T-cell (primary cell): Measurements from ENCODE around the gene SH3YL1. TPM values are rescaled to one million over a fixed set of nuclear protein-coding genes. Genes with fewer than 3 reads are reported as not detected.

Experiments used
- ATAC-seq, 4 experiments: fragments of 200-7000 bp in 3 of 4; fragments of 150-1000 bp in 1 of 4; cut with Tn5 transposase; replicated peaks in 1 of 4; 1 replicate in 3 of 4; 2 replicates in 1 of 4; pipeline ENCODE4 v1.10.0; 2021; ENCODE audit warnings: moderate library complexity in 3 of 4, mild to moderate bottlenecking in 2 of 4, moderate number of reproducible peaks in 1 of 4
- CTCF ChIA-PET, 2 donors: fragments of 300-600 bp; sonication (Branson Sonifier 250); formaldehyde crosslinking; loops; one replicate each; lab custom pipeline; 2022; ENCODE audit warnings: antibody characterized with exemption in 2 of 2; lab: Charles Lee
- POLR2A ChIA-PET, 2 donors: fragments of 300-600 bp; sonication (Branson Sonifier 250); formaldehyde crosslinking; loops; one replicate each; lab custom pipeline; 2022; ENCODE audit warnings: antibody characterized with exemption in 2 of 2; lab: Charles Lee
- DNase-seq, 35 experiments: peaks; one replicate each; pipeline versions ENCODE4 v3.0.0 to v3.0.0-alpha.2; 2013 to 2023
- H3K27ac ChIP-seq: one replicate; pipeline ENCODE4 v1.5.1; 2013; ENCODE audit warnings: low read length
- H3K27me3 ChIP-seq, 2 experiments: replicated peaks in 1 of 2; 1 replicate in 1 of 2; 2 replicates in 1 of 2; pipeline versions ENCODE4 v1.6.1 to v1.7.0; 2013; ENCODE audit warnings: low read length in 1 of 2, mixed read lengths in 1 of 2; ENCODE audit not compliant: control insufficient read depth in 2 of 2, insufficient read depth in 2 of 2; ENCODE audit errors: extremely low read depth in 1 of 2
- H3K36me3 ChIP-seq, 2 donors: 1 replicate in 1 of 2; 2 replicates in 1 of 2; pipeline versions ENCODE4 v1.6.1 to v1.7.0; 2013; ENCODE audit warnings: low read length in 1 of 2; ENCODE audit not compliant: control insufficient read depth in 2 of 2, insufficient read depth in 1 of 2; ENCODE audit errors: extremely low read depth in 1 of 2
- H3K4me1 ChIP-seq, 2 experiments: 1 replicate in 1 of 2; 2 replicates in 1 of 2; pipeline versions ENCODE4 v1.6.1 to v1.7.0; 2013; ENCODE audit warnings: low read length in 2 of 2, mixed read lengths in 1 of 2; ENCODE audit not compliant: insufficient read depth in 2 of 2, control insufficient read depth in 1 of 2; ENCODE audit errors: extremely low read depth in 1 of 2
- H3K4me3 ChIP-seq, 2 donors: 1 replicate in 1 of 2; 2 replicates in 1 of 2; pipeline versions ENCODE4 v1.5.1 to v1.7.0; 2013; ENCODE audit warnings: mild to moderate bottlenecking in 2 of 2, low read length in 1 of 2, moderate library complexity in 1 of 2; ENCODE audit not compliant: control insufficient read depth in 1 of 2; ENCODE audit errors: extremely low read depth in 1 of 2
- H3K9me3 ChIP-seq: 2 replicates; pipeline ENCODE4 v1.7.0; 2013
- H3K27ac Mint-ChIP-seq, 2 donors: one replicate each; pipeline ENCODE4 v1.8.0; 2020 to 2021; ENCODE audit warnings: mild to moderate bottlenecking in 2 of 2, mixed read lengths in 2 of 2
- H3K27me3 Mint-ChIP-seq, 2 donors: one replicate each; pipeline ENCODE4 v1.8.0; 2021 to 2022; ENCODE audit warnings: mixed read lengths in 2 of 2
- H3K36me3 Mint-ChIP-seq: one replicate; pipeline ENCODE4 v1.8.0; 2021; ENCODE audit warnings: mixed read lengths
- H3K4me1 Mint-ChIP-seq, 3 donors: one replicate each; pipeline ENCODE4 v1.8.0; 2020 to 2022; ENCODE audit warnings: mixed read lengths in 3 of 3, mild to moderate bottlenecking in 1 of 3
- H3K4me3 Mint-ChIP-seq, 3 donors: one replicate each; pipeline ENCODE4 v1.8.0; 2020 to 2022; ENCODE audit warnings: mild to moderate bottlenecking in 3 of 3, mixed read lengths in 3 of 3, moderate library complexity in 3 of 3
- H3K9me3 Mint-ChIP-seq, 3 donors: one replicate each; pipeline ENCODE4 v1.8.0; 2020 to 2022; ENCODE audit warnings: mixed read lengths in 3 of 3
- WGBS: methylation state at CpG from one replicate; pipeline ENCODE4 v1.1.5; 2013; ENCODE audit warnings: missing lambda C conversion rate; ENCODE audit not compliant: insufficient coverage; 5-methylcytosine and 5-hydroxymethylcytosine counted together
- total RNA-seq, 35 experiments: library from RNA in 6 of 35; stranded (reverse) in 6 of 35; fragments of 120-200 nt in 1 of 35; gene quantifications; one replicate each; pipeline versions ENCODE4 v1.2.1 to v1.2.4 and lab custom pipeline; 2013 to 2026

The SH3YL1 gene
- total RNA-seq, 5 donors from 2014 or later (not counting 1 experiment from before 2014, with no cell fraction given) = 54.8 to 71.4 (median 59.9) TPM

DNA sequence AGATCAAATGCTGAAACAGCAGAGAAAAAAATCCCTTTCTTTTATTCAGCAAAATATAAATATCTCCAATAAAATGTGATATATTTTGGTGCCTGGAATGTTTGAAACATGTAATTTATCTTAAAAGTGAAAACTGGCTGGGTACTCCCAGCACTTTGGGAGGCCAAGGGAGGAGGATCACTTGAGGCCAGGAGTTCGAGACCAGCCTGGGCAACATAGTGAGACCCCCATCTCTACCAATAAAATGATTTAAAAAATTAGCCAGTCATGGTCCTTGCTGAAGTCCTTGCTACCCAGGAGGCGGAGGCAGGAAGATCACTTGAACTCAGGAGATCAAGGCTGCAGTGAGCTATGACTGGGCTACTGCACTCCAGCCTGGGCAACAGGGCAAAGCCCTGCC is 8.6 kb downstream of the SH3YL1 start:
- Mint-ChIP-seq H3K27me3 (no peaks in the 10 kb centered on the region), H3K27ac (no peak overlapping the region), H3K4me1 (no peaks in the 10 kb centered on the region), H3K9me3 (peaks cover 0 to 17% (median 5%) of the 10 kb centered on the region in 3 donors), H3K4me3 (no peak overlapping the region), H3K36me3 (peaks cover 21% of the 10 kb centered on the region)
- DNase-seq = no peak
- peaks cover 2% of the 10 kb centered on the region for H3K9me3 ChIP-seq
- ChIA-PET CTCF (interaction anchor here in 1 of 2 donors (1.4 kb wide), 1 partner anchor 9 kb away, joined by 4 read pairs; no protein-coding TSS in a partner anchor), POLR2A (no interaction called here)
- H3K4me3 ChIP-seq = no peak overlapping the region
- no peak overlapping the region for H3K27ac ChIP-seq
- peaks cover 0 to 9% of the 10 kb centered on the region in 2 donors for H3K36me3 ChIP-seq
- H3K27me3 ChIP-seq = no peaks in the 10 kb centered on the region
- WGBS = 71% methylated on average over 1 of the region's 2 CpGs
- H3K4me1 ChIP-seq = no peaks in the 10 kb centered on the region
- ATAC-seq = no peak

DNA sequence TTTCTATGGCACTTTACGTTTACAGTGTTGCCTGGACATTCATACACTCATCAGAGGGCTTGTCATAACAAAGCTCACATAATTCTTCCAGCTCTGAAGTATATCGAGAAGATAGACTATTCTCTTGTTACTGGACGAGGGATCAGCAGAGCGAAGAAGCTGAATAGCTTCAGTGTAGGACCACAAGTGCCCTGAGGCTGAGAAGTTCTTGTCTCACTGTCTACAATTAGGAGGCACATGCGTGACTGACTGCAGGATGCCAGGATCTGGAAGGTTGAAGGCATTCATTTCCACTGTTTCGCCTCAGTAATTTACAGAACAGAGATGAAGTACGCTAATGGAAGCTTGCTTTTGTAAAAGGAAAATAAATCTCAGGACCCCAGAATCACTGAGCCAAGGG is 9.6 kb downstream of the SH3YL1 start:
- CTCF ChIA-PET = no interaction called here
- Histone ChIP-seq H3K4me3 (no peak overlapping the region), H3K36me3 (peaks cover 0 to 15% of the 10 kb centered on the region in 2 donors), H3K27me3 (no peaks in the 10 kb centered on the region), H3K27ac (no peak overlapping the region), H3K9me3 (peaks cover 2% of the 10 kb centered on the region), H3K4me1 (no peaks in the 10 kb centered on the region)
- Mint-ChIP-seq H3K27ac (no peak overlapping the region), H3K9me3 (peaks cover 0 to 17% (median 5%) of the 10 kb centered on the region in 3 donors), H3K36me3 (peaks cover 27% of the 10 kb centered on the region), H3K4me3 (no peak overlapping the region), H3K4me1 (no peaks in the 10 kb centered on the region), H3K27me3 (no peaks in the 10 kb centered on the region)
- no peak for DNase-seq
- no peak for ATAC-seq
- POLR2A ChIA-PET = no interaction called here
- WGBS = 98% methylated on average over 6 of the region's 7 CpGs

- POLR2A ChIA-PET = no interaction called here
- ATAC-seq (no peak), DNase-seq (no peak)
- Histone ChIP-seq H3K27me3 (no peaks in the 10 kb centered on the region), H3K36me3 (peaks cover 0 to 15% of the 10 kb centered on the region in 2 donors), H3K4me3 (no peak overlapping the region), H3K4me1 (no peaks in the 10 kb centered on the region), H3K9me3 (no peaks in the 10 kb centered on the region), H3K27ac (no peak overlapping the region)
- 91% methylated on average over 4 of the region's 8 CpGs for WGBS
- Mint-ChIP-seq H3K27ac (no peak overlapping the region), H3K27me3 (no peaks in the 10 kb centered on the region), H3K4me1 (no peaks in the 10 kb centered on the region), H3K36me3 (peaks cover 21% of the 10 kb centered on the region), H3K9me3 (peaks cover 0 to 10% (median under 1%) of the 10 kb centered on the region in 3 donors), H3K4me3 (no peak overlapping the region)
- CTCF ChIA-PET = no interaction called here
Measured at GRCh38 chr2:253202-253638, 10.6 kb downstream of the SH3YL1 start.

- ATAC-seq (no peak), DNase-seq (no peak)
- no peak overlapping the region for H3K4me3 Mint-ChIP-seq
- 100% methylated on average over 5 of the region's 6 CpGs for WGBS
- Histone ChIP-seq H3K9me3 (no peaks in the 10 kb centered on the region), H3K27me3 (no peaks in the 10 kb centered on the region), H3K4me3 (no peak overlapping the region), H3K36me3 (peaks cover 0 to 18% of the 10 kb centered on the region in 2 donors), H3K4me1 (no peaks in the 10 kb centered on the region), H3K27ac (no peak overlapping the region)
- no peak overlapping the region for H3K27ac Mint-ChIP-seq
- CTCF ChIA-PET = no interaction called here
- no peaks in the 10 kb centered on the region for H3K27me3 Mint-ChIP-seq
- H3K36me3 Mint-ChIP-seq = peaks cover 17% of the 10 kb centered on the region
- no peaks in the 10 kb centered on the region for H3K4me1 Mint-ChIP-seq
- POLR2A ChIA-PET = no interaction called here
- H3K9me3 Mint-ChIP-seq = peaks cover 0 to 1% (median 0%) of the 10 kb centered on the region in 3 donors
Measured at GRCh38 chr2:252001-252602, 11.7 kb downstream of the SH3YL1 start.

DNA sequence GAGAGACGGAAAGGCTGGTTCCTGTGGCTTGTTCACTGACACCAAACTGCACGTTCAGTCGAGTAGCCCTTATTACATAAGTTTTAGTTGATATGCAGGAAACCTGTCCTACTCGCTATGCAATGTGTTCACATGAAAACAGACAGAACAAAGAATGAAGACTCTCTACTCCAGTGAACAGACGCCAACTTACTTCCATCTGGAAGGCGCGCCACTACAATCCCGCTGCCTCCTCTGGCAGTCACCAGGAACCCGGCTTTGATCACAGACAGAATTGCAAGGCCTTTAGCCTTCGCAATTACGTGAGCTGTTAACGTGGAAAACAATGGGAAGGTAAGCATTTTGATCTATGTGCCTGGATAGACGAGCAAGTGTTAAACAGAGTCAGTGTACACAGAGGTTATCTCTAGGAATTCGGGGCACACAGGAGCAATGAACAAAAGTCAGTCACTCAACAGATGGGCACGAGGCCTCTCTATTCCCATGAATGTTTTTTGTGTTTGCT is 14.2 kb downstream of the SH3YL1 start:
- no peaks in the 10 kb centered on the region for H3K9me3 Mint-ChIP-seq
- Histone ChIP-seq H3K27me3 (no peaks in the 10 kb centered on the region), H3K36me3 (peaks cover 0 to 29% of the 10 kb centered on the region in 2 donors), H3K4me1 (peaks cover 0 to 4% of the 10 kb centered on the region in 2 experiments), H3K4me3 (no peak overlapping the region), H3K9me3 (no peaks in the 10 kb centered on the region), H3K27ac (no peak overlapping the region)
- H3K4me3 Mint-ChIP-seq = no peak overlapping the region
- ATAC-seq (no peak), DNase-seq (no peak)
- no peak overlapping the region for H3K27ac Mint-ChIP-seq
- CTCF ChIA-PET = no interaction called here
- POLR2A ChIA-PET = interaction anchor here in 1 of 2 donors (0.6 kb wide), 1 partner anchor 153 kb away, joined by 3 read pairs; no protein-coding TSS in a partner anchor
- peaks cover 6 to 7% (median 7%) of the 10 kb centered on the region in 3 donors for H3K4me1 Mint-ChIP-seq
- no peaks in the 10 kb centered on the region for H3K27me3 Mint-ChIP-seq
- peaks cover 30% of the 10 kb centered on the region for H3K36me3 Mint-ChIP-seq
- 97% methylated on average over 11 of the region's 15 CpGs for WGBS

DNA sequence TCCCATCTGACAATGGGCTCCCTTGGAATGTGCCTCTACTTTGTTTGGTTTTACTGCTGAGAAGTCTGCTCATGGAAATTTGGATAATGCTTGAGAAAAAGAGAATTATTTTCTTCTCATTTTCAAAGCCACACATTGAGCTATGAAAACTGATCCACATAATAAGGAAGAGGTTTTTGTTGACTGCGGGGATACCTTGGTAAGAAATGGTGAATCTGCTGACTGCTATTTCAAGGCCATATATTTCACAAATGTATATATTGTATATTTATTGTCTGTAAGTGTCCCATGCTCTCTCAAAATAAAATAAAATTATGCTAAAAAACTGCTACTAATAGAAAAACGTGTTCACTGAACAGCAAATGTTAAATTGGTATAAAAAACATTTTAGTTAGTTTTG is 15.1 kb downstream of the SH3YL1 start:
- H3K27me3 ChIP-seq = no peaks in the 10 kb centered on the region
- H3K36me3 ChIP-seq = peaks cover 0 to 34% of the 10 kb centered on the region in 2 donors
- ChIA-PET CTCF (no interaction called here), POLR2A (no interaction called here)
- DNase-seq = no peak
- Mint-ChIP-seq H3K36me3 (peaks cover 38% of the 10 kb centered on the region), H3K27me3 (no peaks in the 10 kb centered on the region), H3K4me1 (peaks cover 6 to 7% (median 7%) of the 10 kb centered on the region in 3 donors), H3K27ac (no peak overlapping the region), H3K4me3 (no peak overlapping the region), H3K9me3 (no peaks in the 10 kb centered on the region)
- no peak overlapping the region for H3K4me3 ChIP-seq
- no peak overlapping the region for H3K27ac ChIP-seq
- peaks cover 0 to 4% of the 10 kb centered on the region in 2 experiments for H3K4me1 ChIP-seq
- ATAC-seq = no peak
- no CpG with 5 or more reads among the region's 2 CpGs for WGBS
- H3K9me3 ChIP-seq = no peaks in the 10 kb centered on the region
